ENCODE data around the gene PATL1.

DNA sequence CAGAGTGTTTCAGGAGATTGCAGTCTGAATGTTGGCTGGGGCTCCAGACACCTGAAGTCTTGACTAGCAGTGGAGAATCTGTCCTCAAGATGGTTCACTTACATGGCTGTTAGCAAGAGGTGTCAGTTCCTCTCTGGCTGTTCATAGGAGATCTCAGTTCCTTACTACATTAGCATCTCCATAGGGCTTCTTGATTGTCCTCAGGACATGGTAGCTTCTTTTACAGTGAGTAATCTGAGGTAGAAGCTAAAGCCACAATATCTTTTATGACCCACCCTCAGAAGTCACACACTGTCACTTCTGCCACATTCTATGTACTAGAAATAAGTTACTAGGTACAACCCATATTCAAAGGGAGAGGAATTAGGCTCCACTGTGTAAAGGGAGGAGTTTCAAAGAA, 10.5 kb upstream of the PATL1 start:
- no peak for TF ChIP-seq EZH2 (IDR thresholded peaks at IDR 0.05; ENCODE audit: insufficient read depth, poor library complexity, severe bottlenecking)
- TF ChIP-seq EZH2phosphoT487 (IDR thresholded peaks at IDR 0.05; ENCODE audit: insufficient read depth, low read depth) = no peak
